Activated CD4-positive, alpha-beta T cell treated with anti-CD3 and anti-CD28 coated beads, Interleukin-10, Interleukin-2, amounts not matched to agents 100 ng/mL and 50 ng/mL, durations not matched to agents 16 hours and 8 hours (primary cell): ENCODE results near the gene RSRC1.
"Not testable (repeated sequence)": the region's sequence is repeated elsewhere in the genome, so short reads cannot be mapped to it uniquely, and the experiment has no call there.

Source experiments
- DNase-seq: peaks from one replicate; pipeline ENCODE4 v3.0.0-alpha.2; 2020

The RSRC1 gene

DNA sequence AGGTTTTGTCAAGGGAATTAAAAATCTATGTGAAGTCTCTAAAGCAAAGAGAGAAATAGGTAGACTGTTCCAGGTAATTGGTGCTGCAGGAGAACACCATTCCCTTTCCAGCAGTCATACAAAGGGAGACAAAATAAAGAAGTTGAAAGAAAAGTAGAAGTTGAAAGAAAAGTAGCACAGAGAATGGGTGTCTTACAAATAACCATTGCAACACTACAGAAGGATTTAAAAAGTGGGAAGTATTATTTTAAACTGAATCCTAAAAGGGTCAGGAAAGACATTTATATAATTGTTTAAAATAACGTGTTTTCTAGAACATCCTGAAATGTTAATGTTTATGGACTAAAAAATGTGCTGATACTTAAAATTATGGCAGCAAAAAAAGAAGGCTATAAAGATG, 223.8 kb downstream of the RSRC1 start:
- DNase-seq: no peak

DNA sequence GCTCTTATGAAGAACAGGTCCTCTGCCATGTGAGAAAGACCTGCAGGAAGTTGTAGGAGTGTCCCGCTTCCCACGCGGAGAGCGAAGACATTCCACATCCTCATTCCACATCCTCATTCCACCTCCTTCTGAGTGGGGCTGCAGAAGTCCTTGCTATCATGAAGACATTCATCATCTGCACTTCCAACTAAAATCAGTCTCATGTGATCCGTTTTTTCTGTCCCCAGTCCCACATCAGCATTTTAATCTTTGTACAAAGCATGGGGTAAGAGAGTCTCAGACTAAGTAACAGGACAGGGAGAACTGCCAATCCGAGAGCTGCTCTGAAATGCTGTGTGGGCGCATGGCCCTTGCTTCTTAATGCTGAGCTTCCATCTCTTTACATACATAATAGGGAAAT, 227.2 kb downstream of the RSRC1 start:
- no peak for DNase-seq

DNA sequence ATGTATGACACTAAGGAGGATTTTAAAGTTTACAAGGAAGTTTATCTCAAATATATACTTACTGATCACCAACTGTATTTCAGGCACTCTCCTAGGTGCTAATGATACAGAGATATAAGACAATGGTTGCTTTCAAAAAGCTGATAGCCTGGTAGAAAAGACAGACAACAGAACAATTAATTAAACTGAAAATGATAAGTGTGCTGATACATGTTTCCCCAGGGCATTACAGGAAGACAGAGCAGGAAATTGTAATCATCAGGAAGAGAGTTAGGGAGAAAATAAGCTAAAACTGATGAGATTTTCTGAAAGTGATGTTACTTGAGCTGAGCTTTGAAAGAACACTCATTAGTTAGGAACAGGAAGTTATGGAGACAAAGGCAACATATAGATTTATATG, 229.7 kb downstream of the RSRC1 start:
- no peak for DNase-seq

DNA sequence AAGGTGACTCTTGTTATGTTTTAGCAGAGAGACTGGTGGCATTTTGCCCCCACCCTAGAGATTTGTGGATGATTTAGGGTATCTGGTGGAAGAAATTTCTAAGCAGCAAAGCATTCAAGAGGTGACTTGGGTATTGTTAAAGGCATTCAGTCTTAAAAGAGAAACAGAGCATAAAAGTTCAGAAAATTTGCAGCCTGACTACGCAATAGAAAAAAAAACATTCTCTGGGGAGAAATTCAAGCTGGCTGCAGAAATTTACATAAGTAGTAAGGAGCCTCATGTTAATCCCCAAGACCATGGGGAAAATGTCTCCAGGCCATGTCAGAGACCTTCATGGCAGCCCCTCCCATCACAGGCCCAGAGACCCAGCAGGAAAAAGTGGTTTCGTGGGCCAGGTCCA, 231.1 kb downstream of the RSRC1 start:
- not testable (repeated sequence) for DNase-seq

DNA sequence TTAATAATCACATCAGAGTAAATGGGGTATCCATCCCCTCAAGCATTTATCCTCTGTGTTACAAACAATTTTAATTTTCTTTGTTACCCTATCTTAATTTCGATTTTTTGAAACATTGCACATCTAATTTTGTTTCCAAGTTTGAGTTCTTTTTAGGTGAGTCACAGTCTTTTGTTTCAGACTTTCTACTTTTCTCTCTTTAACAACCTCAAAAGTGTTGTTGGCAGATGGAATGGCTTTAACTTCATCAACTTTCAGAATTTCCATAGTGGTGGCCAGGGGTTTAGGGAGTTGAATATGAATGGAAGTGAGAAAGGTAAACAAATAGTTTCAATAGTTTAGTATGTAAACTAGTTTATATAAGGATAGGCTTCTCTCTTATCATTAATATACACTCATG, 238.1 kb downstream of the RSRC1 start:
- DNase-seq: no peak

DNA sequence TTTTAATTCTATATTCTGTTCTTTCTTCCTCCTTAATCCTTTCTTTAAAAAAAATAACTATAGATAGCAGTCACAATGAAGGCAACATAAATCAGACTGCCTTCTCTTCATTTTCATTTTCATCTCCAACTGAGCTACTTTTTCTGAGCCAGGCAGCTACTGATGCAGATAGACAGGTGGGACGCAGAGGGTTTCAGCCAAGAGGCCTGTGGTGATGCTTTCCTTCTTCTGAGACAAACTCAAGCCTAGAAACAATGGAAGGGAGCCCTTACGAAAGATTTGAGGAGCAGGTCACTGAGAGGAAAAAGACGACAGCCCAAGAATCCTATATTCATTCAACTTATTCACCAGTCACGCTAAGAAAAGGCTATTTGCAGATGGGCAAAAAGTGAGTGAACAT, 241.1 kb downstream of the RSRC1 start:
- DNase-seq: no peak

DNA sequence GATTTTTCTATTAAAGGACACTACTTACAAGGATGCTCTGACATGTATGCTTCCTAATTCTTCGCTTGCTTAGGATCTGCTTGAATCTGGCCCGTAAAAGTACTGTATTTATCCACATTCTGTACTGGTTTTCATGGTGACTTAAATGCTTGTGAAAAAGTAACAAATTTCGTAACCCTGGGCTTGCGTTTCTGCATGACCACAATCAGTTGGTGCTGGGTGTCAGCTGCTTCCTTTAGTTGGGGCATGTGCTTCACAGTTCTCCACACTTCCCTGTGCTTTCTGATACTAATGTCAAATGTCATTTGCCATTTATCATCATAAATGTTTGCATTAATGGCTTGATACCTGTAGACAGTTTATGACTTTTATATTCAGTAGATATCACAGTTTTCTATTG, 242.7 kb downstream of the RSRC1 start:
- DNase-seq: no peak

DNA sequence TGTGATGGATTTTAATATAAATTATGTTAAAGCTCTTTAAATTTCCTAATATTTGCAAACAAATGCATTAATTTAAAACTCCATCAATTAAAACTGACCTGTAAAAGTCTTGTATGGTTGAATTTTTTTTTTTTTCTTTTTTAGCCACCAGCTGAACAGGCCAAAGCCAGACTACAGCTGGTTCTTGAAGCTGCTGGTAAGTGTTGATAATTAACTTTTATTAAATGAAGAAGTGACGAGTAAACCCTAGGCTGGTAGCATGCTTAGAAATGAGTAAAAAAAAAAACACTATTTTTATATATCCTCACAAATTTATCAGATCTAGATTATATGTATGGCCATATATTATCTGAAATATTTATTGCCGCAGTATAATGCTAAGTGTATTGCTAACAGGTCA, 244.8 kb downstream of the RSRC1 start:
- DNase-seq: no peak

DNA sequence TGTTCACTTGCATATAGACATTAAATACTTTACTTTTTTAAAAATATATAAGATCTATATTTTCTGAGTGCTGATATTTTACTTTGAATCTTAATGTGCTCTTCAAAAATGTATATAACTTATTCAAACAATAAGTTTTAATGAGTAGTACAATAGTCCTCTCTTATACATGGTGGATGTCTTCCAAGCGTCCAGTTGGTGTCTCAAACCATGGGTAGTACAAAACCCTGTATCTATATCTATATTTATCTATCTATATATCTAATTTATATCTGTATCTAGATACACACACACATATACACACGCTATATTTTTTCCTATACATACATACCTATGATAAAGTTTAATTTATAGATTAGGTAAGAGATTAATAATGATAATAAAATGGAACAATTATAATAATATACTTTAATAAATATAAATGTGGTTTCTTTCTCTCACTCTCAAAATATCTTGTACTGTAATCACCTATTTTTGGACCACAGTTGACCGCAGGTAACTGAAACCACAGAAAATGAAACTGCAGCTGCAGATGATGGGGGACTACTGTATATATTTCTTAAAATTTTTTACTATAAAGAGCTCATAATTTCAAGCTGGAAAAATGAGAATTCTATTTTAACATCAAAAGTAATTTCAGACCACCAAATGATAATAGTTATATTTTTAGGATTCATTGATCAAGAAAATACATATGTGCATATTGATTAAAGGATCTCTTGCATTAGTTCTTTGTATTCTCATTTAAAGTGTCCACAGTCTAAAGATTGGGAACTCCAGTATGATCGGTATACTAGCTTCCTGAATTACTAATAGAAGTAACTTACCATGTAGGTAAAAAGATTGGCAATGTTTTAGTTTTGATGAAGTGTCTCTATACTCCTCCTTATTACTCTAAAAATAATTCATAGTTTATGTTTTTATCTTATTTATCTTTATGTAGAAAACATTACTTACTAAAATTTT, 246.0 kb downstream of the RSRC1 start:
- no peak for DNase-seq

DNA sequence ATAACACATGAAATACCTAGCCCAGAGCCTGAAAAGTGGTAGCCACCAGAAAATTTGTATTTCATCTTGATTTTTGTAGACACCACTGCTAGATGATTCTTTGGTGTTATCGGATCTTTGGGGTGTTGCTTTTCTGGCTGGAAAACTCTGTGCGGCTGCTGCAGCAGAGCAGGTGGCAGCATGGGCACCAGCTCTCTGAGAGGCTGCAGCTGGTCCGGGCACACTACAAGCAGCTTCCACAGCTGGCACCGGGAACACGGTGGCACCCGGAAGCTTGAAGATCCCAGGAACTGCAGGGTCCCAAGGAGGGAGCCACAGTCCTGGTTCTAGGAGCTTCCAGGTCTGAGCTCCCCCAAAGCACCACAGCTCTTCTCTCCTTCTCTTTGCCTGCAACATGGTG, 249.4 kb downstream of the RSRC1 start:
- no peak for DNase-seq

DNA sequence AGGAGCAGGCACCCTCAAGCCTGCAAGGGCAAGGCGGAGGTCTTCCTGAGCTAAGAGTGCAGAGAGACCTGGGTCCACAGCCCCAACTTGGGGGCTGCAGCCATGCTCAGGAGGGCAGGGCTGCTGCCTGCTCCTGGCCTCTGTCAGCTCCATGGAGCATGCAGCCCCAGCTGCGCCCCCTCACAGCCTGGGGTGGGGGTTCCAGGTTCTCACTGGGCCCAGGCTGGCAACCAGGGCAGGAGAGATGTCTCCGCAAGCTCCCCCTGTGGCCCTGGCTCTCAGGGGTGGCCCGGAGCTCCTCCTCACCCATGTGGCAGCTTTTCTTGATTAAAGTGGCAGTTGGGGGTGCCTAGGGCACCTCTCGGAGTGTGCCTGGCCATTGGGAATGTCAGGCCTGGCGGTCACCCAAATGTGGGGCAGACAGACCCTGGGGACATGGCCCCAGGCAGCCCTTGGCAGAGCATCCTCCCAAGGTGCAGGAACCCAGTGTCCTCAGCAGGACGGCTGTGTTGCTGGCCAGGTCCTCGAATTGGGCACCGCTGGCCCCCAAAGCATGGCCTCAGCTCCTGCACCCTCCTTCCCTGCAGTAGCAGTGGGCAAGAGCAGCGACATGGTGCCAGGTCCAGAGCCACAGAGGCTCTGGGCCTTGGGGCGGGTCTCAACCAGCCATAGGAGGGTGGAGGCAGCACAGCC, 251.0 kb downstream of the RSRC1 start:
- no peak for DNase-seq

DNA sequence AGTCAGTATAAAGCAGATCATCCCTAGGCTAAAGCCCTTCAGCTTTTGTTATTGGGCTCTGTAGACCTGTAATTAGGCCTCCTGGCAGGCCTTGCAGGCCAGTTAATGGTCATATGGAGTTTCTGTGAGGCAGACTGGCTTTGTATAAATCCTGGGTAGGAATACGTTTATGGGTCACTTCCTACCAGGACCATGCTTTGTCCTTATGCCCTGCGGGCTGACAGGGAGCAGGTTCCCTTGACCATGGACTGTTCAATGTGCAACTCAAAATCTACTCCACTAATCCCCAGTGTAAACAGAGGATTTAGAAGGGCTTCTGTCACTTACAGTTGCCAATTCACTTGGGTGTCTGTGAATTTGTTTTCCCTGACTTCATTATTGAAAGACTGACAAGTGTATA, 258.4 kb downstream of the RSRC1 start:
- no peak for DNase-seq

DNA sequence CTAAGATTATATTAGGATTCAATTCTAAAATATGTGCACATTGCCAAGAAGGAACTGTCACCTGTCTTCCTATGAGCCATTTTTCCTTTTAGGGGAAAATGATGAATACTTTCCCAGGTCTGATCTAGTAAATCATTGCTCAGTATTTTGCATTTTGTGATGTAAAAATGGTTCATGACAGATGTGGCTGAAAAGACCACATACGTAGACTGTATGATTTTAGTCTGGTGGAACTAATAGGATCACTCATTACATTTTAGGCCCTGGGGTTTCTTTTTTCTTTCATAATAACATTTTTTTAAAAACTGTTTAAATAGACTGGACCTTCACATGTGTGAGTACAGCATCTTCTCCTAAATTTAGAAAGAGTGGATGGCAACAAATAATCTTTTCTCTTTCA, 259.4 kb downstream of the RSRC1 start:
- no peak for DNase-seq

DNA sequence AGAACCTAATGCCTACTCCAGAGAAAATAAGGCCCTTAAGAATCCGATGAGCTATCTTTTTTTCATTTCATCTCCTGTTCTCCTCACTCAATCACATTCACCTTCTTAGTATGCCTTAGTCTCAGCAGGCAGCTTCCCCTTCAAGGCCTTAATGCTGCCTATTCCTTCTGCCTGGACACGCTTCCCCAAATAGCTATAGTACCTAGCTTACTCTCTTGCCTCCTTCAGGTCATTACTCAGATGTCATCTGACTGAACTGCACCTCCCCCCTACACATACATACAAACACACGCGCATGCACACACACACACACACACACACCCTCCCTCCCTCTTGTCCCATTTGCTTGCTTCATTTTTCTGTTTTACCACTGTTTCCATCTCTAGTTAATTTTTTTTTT, 269.6 kb downstream of the RSRC1 start:
- no peak for DNase-seq

DNA sequence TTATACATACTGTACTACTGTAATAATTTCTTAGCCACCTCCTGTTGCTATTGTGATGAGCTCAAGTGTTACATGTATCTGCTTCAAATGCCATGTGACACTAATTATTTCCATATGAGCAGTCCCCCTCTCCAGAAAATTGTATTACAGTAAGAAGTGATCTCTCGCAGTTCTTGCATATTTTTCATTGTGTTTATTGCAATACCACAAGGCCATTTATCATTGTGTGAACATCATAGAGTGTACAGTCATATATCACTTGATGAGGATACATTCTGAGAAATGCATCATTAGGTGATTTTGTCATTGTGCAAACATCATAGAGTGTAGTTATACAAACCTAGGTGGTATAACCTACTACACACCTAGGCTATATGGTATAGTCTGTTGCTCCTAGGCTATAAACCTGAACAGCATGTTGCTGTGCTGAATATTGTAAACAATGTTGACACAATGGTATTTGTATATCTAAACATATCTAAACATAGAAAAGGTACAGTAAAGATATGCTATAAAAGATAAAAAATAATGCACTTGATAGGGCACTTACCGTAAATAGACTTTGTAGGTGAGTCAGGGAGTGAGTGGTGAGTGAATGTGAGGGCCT, 271.5 kb downstream of the RSRC1 start:
- peak; percentile 4 for DNase-seq

DNA sequence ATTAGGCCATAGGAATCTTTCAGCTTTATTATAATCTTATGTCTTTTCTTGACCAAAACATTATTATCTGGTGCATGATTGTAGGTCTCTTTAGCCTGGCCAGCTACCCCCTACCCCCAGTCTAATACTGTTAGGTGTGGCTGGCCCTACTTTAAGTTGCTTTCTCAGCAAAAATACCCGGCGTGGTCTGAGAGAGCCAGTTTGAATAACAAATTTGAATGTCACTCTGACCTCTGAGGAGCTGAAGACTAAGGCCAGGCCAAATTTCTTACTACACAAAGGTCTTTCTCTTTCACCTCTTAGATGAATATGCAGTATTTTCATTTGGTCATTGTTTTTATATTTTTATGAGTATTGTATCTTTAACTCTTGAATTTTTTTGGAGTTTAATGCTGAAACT, 272.6 kb downstream of the RSRC1 start:
- DNase-seq: no peak

DNA sequence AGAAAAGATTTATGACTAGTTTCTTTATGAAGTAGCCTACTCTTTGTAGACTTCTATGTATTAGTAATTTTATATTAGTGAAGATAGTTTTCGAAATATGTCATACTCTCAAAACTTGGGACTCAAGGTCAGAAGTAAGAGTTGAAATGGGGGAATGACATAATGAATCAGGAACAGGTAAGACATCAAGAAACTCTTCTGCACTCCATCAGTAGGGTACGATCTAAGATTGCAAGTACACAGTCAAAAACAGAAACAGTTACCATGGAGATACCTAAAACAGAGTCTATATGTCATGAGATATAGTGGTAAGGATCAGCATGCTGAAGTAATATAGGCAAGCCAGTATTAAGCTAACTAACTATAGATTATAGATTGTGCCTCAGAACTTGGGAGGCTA, 274.1 kb downstream of the RSRC1 start:
- DNase-seq: peak; percentile 49

DNA sequence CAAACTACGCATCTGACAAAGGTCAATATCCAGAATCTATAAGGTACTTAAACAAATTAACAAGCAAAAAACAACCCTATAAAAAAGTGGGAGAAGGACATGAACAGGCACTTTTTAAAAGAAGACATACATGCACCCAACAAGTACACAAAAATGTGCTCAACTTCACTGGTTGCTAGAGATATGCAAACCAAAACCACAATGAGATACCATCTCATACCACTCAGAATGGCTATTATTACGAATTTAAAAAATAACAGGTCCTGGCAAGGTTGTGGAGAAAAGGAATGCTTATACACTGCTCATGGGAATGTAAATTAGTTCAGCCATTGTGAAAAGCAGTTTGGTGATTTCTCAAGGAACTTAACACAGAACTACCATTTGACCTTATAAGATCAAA, 285.5 kb downstream of the RSRC1 start:
- no peak for DNase-seq

DNA sequence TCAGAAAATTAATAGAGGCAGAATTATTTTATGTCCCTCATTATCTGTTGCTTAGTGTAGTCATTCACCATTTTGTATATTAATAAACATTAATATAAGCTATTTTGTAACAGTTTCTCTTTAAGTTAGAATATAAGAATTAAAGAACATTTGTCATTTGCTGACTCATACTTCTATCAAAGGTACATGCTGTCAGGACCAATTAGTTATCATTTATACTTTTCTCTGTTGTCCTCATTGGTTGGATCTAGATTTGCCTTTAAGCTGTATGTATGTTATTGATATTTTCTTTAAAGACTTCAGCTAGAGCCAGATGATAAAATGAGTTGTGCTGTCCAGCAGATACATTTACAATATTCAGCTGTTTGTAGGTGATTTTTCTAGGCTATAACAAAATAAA, 292.7 kb downstream of the RSRC1 start:
- no peak for DNase-seq

DNA sequence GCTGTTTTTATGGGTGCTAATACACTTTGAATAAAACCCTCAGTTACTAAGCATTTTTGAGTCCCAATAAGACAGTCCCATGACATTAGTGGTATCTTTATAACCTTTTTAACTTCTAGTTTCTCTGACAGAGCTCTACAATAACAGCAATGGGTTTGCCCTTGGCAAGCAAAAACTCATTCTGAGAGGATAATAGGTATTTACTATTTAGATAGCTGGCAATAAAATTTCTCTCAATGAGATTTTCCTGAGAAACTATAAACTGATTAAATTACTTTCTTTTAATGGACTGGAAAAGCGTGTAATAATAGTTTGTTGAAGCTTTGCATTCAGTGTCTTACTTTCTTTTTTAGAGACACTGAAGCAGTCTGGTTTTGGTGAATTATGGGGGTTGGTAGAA, 293.1 kb downstream of the RSRC1 start:
- DNase-seq: no peak

DNA sequence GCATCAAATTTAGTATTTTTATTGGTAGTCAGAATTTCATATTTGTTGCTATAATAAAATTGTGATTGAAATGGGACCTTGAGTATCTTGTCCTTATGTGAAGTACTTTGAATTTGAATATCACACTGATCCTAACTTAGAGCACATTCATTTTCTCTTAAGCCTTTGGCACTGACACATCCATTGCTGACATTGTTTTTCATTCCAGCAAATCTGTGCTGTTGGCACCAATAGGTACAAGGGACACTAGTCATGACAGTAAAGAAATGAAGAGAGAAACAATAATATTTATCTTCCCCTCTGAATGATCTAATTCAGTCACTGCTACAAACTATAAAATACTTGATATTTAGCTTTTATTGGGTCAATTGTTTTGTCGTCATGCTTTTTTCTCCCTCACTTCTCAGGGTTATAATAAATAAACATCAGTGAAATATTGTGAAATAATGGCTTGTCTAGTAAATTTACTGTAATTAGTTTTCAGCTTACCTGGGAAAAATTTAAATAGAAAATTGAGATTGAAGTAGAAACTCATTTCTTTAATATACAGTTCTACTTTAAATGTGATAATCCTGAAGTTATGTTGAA, 294.3 kb downstream of the RSRC1 start:
- DNase-seq: no peak

DNA sequence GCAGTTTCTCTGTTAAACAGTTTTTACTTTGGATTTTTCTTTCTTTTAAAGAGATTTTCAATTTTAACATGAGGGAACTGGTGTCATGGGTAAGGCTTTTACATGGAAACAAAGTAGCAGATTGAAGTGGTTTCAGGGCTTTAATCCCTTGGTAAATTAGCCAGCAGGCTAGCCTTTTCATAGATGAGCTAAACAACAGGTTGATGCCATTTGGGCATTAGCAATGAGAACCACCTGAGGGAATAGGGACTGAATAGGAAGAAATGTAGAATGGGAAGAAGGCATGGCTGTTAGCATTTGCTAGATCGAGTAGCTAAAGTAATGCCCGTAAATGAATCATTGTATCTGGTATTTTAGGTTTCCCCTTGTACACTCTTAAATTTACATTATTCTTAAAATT, 295.6 kb downstream of the RSRC1 start:
- no peak for DNase-seq

DNA sequence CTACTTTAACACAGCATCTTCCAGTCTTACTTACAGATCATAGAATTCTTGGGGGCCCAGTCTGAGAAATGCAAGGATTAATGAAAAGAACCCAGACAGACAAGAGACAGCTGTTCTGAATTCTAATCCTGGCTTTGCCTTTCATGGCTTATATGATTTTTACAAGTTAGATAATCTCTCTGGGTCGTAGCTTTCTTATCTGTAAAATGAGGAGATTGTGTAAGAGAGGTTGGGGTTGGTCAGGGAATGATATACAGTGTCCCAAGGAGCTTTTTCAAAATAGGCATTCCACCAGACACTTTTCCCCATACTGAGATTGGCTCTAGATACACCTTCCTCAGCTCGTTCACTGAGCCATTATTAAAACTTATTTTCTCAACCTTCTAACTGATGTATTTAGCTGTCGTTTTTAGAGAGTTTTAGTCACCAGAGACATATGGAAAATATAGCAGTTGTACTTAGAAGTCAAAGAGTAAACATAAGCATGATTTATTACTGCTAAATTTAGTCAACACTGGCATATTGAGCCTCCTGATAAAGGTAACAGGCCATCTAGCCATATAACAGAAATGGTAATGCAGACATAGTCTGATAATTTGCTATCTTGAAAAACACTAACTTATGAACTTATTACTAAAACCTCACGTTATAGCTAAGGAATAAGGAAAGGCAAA, 298.1 kb downstream of the RSRC1 start:
- no peak for DNase-seq
